IgD-negative memory B cell (primary cell): ENCODE measurements around the gene PNLIPRP1. TPM values are rescaled to one million over a fixed set of nuclear protein-coding genes. Genes with fewer than 3 reads are reported as not detected.

Experiments used
- H3K27ac Mint-ChIP-seq, 3 donors: one replicate each; pipeline ENCODE4 v1.8.0; 2020 to 2022; ENCODE audit warnings: mild to moderate bottlenecking in 3 of 3, mixed read lengths in 3 of 3, moderate library complexity in 1 of 3
- H3K27me3 Mint-ChIP-seq: one replicate; pipeline ENCODE4 v1.8.0; 2021; ENCODE audit warnings: mixed read lengths
- H3K36me3 Mint-ChIP-seq: one replicate; pipeline ENCODE4 v1.8.0; 2020; ENCODE audit warnings: mild to moderate bottlenecking, mixed read lengths
- H3K4me1 Mint-ChIP-seq, 3 donors: one replicate each; pipeline ENCODE4 v1.8.0; 2020 to 2022; ENCODE audit warnings: mixed read lengths in 3 of 3, mild to moderate bottlenecking in 1 of 3
- H3K4me3 Mint-ChIP-seq, 4 donors: one replicate each; pipeline ENCODE4 v1.8.0; 2020 to 2022; ENCODE audit warnings: mild to moderate bottlenecking in 4 of 4, mixed read lengths in 4 of 4, moderate library complexity in 3 of 4
- H3K9me3 Mint-ChIP-seq, 3 donors: one replicate each; pipeline ENCODE4 v1.8.0; 2020 to 2021; ENCODE audit warnings: mixed read lengths in 3 of 3, mild to moderate bottlenecking in 1 of 3
- polyA plus RNA-seq: library from polyadenylated mRNA; unstranded; fragments of 300-500 nt; fragmentation: Illumina TruSeq; gene quantifications from one replicate; pipeline ENCODE4 v1.2.3, GENCODE V29; 2021

Gene PNLIPRP1
- not detected for polyA plus RNA-seq

- Mint-ChIP-seq H3K4me3 (no peak within 1 kb of the TSS), H3K4me1 (peaks cover 0 to 2% (median 0%) of the 10 kb centered on the region in 3 donors), H3K9me3 (peaks cover 2 to 4% (median 2%) of the 10 kb centered on the region in 3 donors), H3K36me3 (no peaks in the 10 kb centered on the region), H3K27me3 (peaks cover 2% of the 10 kb centered on the region), H3K27ac (peak within 1 kb of the TSS in 1 of 3 donors; percentile 50)
Measured at GRCh38 chr10:116590590-116591444, at the start of gene PNLIPRP1. TSS of gene PNLIPRP1 (plus strand) at chr10:116590959. CDS start at chr10:116591130, 171 bp downstream.

- peaks cover 2% of the 10 kb centered on the region for H3K27me3 Mint-ChIP-seq
- H3K4me1 Mint-ChIP-seq, result no peaks in the 10 kb centered on the region
- H3K9me3 Mint-ChIP-seq, result peaks cover 1 to 5% (median 5%) of the 10 kb centered on the region in 3 donors
- H3K27ac Mint-ChIP-seq, result no peak overlapping the region
- H3K4me3 Mint-ChIP-seq, result no peak overlapping the region
- H3K36me3 Mint-ChIP-seq, result peaks cover 3% of the 10 kb centered on the region
Measured at GRCh38 chr10:116542007-116542677, 48.6 kb upstream of the PNLIPRP1 start.

GRCh38 chr10:116545122-116545521 is 45.6 kb upstream of the PNLIPRP1 start:
- peaks cover under 1% of the 10 kb centered on the region for H3K27me3 Mint-ChIP-seq
- H3K4me1 Mint-ChIP-seq, result no peaks in the 10 kb centered on the region

GRCh38 chr10:116545756-116546155 is 45.0 kb upstream of the PNLIPRP1 start, which contains the start of gene PNLIP:
TSS of gene PNLIP (plus strand) at chr10:116545931. CDS start at chr10:116546093, 162 bp downstream.
- Mint-ChIP-seq H3K27ac (no peak within 1 kb of the TSS), H3K27me3 (no peaks in the 10 kb centered on the region), H3K4me3 (no peak within 1 kb of the TSS), H3K36me3 (no peaks in the 10 kb centered on the region), H3K9me3 (peaks cover 0 to 7% (median 0%) of the 10 kb centered on the region in 3 donors), H3K4me1 (no peaks in the 10 kb centered on the region)

More at GRCh38 chr10:116545122-116545521, 45.6 kb upstream of the PNLIPRP1 start:
- H3K4me3 Mint-ChIP-seq, result no peak overlapping the region
- peaks cover 0 to 8% (median 0%) of the 10 kb centered on the region in 3 donors for H3K9me3 Mint-ChIP-seq
- H3K36me3 Mint-ChIP-seq, result peaks cover under 1% of the 10 kb centered on the region
- no peak overlapping the region for H3K27ac Mint-ChIP-seq

- Mint-ChIP-seq H3K4me3 (no peak overlapping the region), H3K9me3 (peaks cover 0 to 7% (median 0%) of the 10 kb centered on the region in 3 donors), H3K4me1 (no peaks in the 10 kb centered on the region), H3K27me3 (no peaks in the 10 kb centered on the region), H3K36me3 (no peaks in the 10 kb centered on the region), H3K27ac (no peak overlapping the region)
Measured at GRCh38 chr10:116548301-116548700, 42.5 kb upstream of the PNLIPRP1 start.

GRCh38 chr10:116553378-116553980 is 37.3 kb upstream of the PNLIPRP1 start:
- H3K27ac Mint-ChIP-seq, result no peak overlapping the region
- peaks cover 2% of the 10 kb centered on the region for H3K36me3 Mint-ChIP-seq

GRCh38 chr10:116554628-116555027 is 36.1 kb upstream of the PNLIPRP1 start:
- Mint-ChIP-seq H3K4me3 (no peak overlapping the region), H3K36me3 (peaks cover 2% of the 10 kb centered on the region), H3K9me3 (no peaks in the 10 kb centered on the region), H3K27ac (no peak overlapping the region), H3K27me3 (no peaks in the 10 kb centered on the region), H3K4me1 (no peaks in the 10 kb centered on the region)

More at GRCh38 chr10:116553378-116553980, 37.3 kb upstream of the PNLIPRP1 start:
- Mint-ChIP-seq H3K27me3 (no peaks in the 10 kb centered on the region), H3K9me3 (no peaks in the 10 kb centered on the region), H3K4me1 (no peaks in the 10 kb centered on the region), H3K4me3 (no peak overlapping the region)

GRCh38 chr10:116555880-116556279 is 34.9 kb upstream of the PNLIPRP1 start:
- H3K4me3 Mint-ChIP-seq, result no peak overlapping the region
- no peaks in the 10 kb centered on the region for H3K9me3 Mint-ChIP-seq
- H3K4me1 Mint-ChIP-seq, result no peaks in the 10 kb centered on the region

GRCh38 chr10:116557305-116557880 is 33.4 kb upstream of the PNLIPRP1 start:
- no peaks in the 10 kb centered on the region for H3K9me3 Mint-ChIP-seq
- H3K36me3 Mint-ChIP-seq, result peaks cover 2% of the 10 kb centered on the region
- H3K27ac Mint-ChIP-seq, result no peak overlapping the region
- H3K4me1 Mint-ChIP-seq, result no peaks in the 10 kb centered on the region
- H3K4me3 Mint-ChIP-seq, result no peak overlapping the region
- no peaks in the 10 kb centered on the region for H3K27me3 Mint-ChIP-seq

More at GRCh38 chr10:116555880-116556279, 34.9 kb upstream of the PNLIPRP1 start:
- Mint-ChIP-seq H3K27me3 (no peaks in the 10 kb centered on the region), H3K27ac (no peak overlapping the region), H3K36me3 (peaks cover 2% of the 10 kb centered on the region)

GRCh38 chr10:116565534-116565933 is 25.2 kb upstream of the PNLIPRP1 start:
- H3K4me1 Mint-ChIP-seq, result peaks cover 0 to 2% (median 0%) of the 10 kb centered on the region in 3 donors
- peaks cover 0 to 3% (median 3%) of the 10 kb centered on the region in 3 donors for H3K9me3 Mint-ChIP-seq
- H3K27ac Mint-ChIP-seq, result no peak overlapping the region
- no peaks in the 10 kb centered on the region for H3K27me3 Mint-ChIP-seq
- no peaks in the 10 kb centered on the region for H3K36me3 Mint-ChIP-seq
- no peak overlapping the region for H3K4me3 Mint-ChIP-seq

- Mint-ChIP-seq H3K9me3 (peaks cover 0 to 3% (median 3%) of the 10 kb centered on the region in 3 donors), H3K4me3 (no peak overlapping the region), H3K4me1 (peaks cover 0 to 2% (median 0%) of the 10 kb centered on the region in 3 donors), H3K36me3 (no peaks in the 10 kb centered on the region), H3K27ac (no peak overlapping the region), H3K27me3 (no peaks in the 10 kb centered on the region)
Measured at GRCh38 chr10:116566932-116567331, 23.8 kb upstream of the PNLIPRP1 start.

GRCh38 chr10:116567335-116567734 is 23.4 kb upstream of the PNLIPRP1 start:
- H3K4me3 Mint-ChIP-seq, result no peak overlapping the region

GRCh38 chr10:116574797-116575196 is 16.0 kb upstream of the PNLIPRP1 start:
- H3K27ac Mint-ChIP-seq, result no peak overlapping the region
- no peak overlapping the region for H3K4me3 Mint-ChIP-seq
- no peaks in the 10 kb centered on the region for H3K36me3 Mint-ChIP-seq
- H3K27me3 Mint-ChIP-seq, result no peaks in the 10 kb centered on the region
- H3K9me3 Mint-ChIP-seq, result peaks cover 0 to 6% (median 0%) of the 10 kb centered on the region in 3 donors
- peaks cover 0 to 2% (median 0%) of the 10 kb centered on the region in 3 donors for H3K4me1 Mint-ChIP-seq

More at GRCh38 chr10:116567335-116567734, 23.4 kb upstream of the PNLIPRP1 start:
- Mint-ChIP-seq H3K9me3 (peaks cover 0 to 3% (median 3%) of the 10 kb centered on the region in 3 donors), H3K36me3 (no peaks in the 10 kb centered on the region), H3K4me1 (peaks cover 0 to 2% (median 0%) of the 10 kb centered on the region in 3 donors), H3K27me3 (no peaks in the 10 kb centered on the region), H3K27ac (no peak overlapping the region)

- no peak overlapping the region for H3K27ac Mint-ChIP-seq
- peaks cover 0 to 2% (median 0%) of the 10 kb centered on the region in 3 donors for H3K4me1 Mint-ChIP-seq
- peaks cover 1 to 4% (median 2%) of the 10 kb centered on the region in 3 donors for H3K9me3 Mint-ChIP-seq
- H3K4me3 Mint-ChIP-seq, result no peak overlapping the region
- no peaks in the 10 kb centered on the region for H3K36me3 Mint-ChIP-seq
- peaks cover 2% of the 10 kb centered on the region for H3K27me3 Mint-ChIP-seq
Measured at GRCh38 chr10:116587878-116588591, 2.7 kb upstream of the PNLIPRP1 start.
